Midbrain (tissue), 1 donor: Measurements from ENCODE around the gene TPO.
"Not testable (repeated sequence)": the region's sequence is repeated elsewhere in the genome, so short reads cannot be mapped to it uniquely, and the experiment has no call there.

Experiments
- DNase-seq: peaks from one replicate; lab custom pipeline; 2025; lab: John Stamatoyannopoulos, UW

The TPO gene

GRCh38 chr2:1405967-1406366 lies 7.3 kb upstream of the TPO start:
- no peak for DNase-seq

GRCh38 chr2:1406434-1406833 lies 6.8 kb upstream of the TPO start:
- no peak for DNase-seq

GRCh38 chr2:1407950-1408675 lies 5.2 kb upstream of the TPO start:
- DNase-seq = no peak

DNA sequence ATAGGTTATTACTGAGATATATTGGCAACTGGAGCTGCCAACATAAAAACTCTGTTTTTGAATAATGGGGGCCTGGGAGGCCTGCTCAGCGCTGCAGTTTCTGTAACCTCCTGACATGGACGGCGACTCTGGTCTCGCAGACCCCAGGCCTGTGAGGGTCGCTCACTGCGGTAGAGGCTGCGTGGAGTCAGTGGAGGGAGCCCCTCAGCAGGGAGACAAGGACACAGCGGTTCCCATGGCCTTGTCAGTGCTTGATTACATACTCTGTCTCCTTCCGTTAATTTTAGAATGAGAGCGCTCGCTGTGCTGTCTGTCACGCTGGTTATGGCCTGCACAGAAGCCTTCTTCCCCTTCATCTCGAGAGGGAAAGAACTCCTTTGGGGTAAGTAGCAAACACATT lies 858 bp downstream of the TPO start:
- DNase-seq = no peak

DNA sequence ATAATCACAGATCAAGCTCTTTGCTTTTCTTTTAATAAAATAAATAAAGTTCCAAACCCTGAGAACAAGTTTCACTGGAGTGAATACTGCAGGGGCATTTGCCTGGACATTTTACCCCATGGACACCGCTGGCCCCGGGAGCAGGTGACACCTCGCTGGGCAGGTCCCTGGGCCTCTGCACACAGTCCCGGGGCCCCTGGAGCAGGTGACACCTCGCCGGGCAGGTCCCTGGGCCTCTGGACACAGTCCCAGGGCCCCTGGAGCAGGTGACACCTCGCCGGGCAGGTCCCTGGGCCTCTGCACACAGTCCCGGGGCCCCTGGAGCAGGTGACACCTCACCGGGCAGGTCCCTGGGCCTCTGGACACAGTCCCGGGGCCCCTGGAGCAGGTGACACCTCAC lies 1.6 kb downstream of the TPO start:
- not testable (repeated sequence) for DNase-seq

GRCh38 chr2:1415501-1415900 lies 2.2 kb downstream of the TPO start:
- no peak for DNase-seq

GRCh38 chr2:1418566-1418965 lies 5.3 kb downstream of the TPO start:
- no peak for DNase-seq

DNA sequence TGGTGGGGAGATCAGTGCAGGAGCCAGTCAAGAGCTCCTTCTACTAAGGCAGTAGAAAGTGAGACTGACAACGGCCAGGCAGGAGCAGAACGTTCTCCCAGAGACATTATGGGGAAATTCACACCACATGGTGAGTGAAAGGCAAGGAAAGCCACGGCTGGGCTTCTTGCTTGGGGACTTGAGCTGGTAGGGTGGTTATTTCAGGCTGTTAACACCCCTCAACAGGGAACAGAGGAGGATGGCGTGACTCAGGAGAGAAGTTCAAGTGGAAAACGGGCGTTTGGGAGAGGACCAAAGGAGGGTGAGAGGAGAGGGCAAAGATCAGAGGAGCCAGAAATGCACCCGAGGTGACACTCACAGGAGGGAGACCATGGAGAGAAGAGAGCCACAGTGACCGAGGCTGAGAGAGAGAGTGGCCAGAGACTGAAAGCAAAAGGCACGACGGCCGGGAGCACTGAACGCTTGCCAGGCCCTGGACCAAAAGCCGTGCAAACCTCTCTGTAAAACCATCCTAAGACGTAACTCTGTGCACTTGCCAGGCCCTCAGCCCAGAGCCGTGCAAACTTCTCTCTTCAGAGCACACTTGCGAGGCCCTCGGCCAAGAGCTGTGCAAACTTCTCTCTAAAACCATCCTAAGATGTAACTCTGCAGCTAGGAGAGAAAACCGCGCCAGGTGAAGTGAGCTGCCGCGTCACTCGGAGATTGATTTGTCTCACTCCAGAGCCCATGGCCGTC lies 7.7 kb downstream of the TPO start:
- DNase-seq = no peak

DNA sequence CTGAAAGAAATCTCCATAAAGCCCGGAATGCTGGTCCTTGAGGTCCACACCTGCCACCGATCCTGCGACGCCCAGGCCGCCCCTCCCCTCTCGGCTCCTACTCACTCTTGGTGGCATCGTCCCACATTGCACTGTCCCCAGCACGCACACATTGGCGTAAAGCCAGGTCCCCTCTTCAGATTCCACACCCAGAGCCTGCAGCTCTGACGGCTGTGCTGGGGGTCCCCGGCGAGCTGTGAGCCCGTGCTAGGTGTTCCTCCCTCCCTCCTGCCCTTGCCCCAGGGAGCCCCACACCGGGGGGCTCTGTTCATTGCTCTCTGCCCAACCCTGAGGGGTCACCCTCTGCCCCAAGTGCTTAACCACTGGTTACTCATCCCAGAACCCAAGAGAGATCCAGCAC lies 8.5 kb downstream of the TPO start:
- no peak for DNase-seq

- DNase-seq = no peak
These were observed 8.9 kb downstream of the TPO start for GRCh38 chr2:1422131-1422530.

DNA sequence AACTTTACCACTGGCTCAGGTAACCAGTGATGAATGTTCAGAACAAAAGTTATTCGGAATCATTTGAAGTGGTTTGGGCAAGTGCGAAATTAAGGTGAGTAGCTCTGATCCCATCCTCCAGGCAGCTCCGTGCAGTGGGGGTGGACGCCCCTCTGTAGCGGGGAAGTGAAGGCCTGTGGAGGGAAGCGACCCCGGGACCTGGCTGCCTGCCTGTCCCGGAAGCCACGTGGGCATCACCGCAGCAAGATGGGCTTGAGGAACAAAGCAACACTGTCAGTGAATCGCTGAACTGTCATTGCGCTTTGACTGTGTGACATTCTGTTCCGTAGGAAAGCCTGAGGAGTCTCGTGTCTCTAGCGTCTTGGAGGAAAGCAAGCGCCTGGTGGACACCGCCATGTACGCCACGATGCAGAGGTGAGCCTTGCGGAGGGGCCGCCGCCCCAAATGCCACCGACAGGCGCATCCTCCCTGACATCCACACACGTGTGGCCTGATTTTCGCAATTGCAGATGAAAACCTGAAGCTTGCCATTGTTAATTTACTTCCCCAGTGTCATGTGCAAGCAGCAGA lies 9.5 kb downstream of the TPO start:
- no peak for DNase-seq

DNA sequence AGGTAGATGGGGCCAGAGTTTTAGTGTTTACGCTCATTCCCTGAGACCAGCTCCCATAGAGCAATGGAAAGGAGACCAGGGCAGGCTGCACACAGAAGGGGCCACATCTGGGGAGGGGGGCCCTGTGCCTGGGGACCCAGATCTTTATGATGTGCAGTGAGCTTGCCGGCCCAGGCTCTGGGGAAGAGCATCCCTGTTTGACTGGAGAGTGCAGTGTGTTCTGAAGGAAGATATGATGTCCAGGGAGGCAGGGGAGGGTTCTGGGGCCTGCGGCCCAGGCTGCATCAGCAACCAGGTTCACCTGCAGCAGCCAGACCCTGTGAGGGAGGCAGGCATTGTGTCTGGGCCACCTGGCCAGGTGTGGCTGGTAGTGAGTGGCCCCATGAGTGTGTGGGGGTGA lies 13.8 kb downstream of the TPO start:
- DNase-seq = no peak

DNA sequence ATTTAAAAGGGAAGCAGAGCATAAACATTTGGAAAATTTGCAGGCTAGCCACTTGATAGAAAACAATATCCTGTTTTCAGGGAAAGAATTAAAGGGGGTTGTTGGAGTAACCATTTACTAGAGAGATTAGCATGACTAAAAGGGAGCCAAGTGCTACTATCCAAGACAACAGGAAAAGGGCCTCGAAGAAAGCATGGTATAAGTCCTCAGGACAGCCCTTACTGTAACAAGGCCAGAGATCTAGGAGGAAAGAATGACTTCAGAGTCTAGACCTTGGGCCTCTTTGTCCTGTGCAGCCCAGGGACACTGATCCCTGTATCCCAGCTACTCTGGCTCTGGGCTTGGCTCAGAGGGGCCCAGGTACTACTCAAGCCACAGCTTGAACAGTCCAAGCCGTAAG lies 16.6 kb downstream of the TPO start:
- DNase-seq = no peak

GRCh38 chr2:1430491-1430890 lies 17.2 kb downstream of the TPO start:
- DNase-seq = no peak

- DNase-seq = no peak
These were observed 18.7 kb downstream of the TPO start for GRCh38 chr2:1431886-1432400.

- no peak for DNase-seq
These were observed 19.5 kb downstream of the TPO start for GRCh38 chr2:1432726-1433125.

- no peak for DNase-seq
These were observed 23.1 kb downstream of the TPO start for GRCh38 chr2:1436369-1436768.

GRCh38 chr2:1437101-1437500 lies 23.8 kb downstream of the TPO start:
- no peak for DNase-seq

DNA sequence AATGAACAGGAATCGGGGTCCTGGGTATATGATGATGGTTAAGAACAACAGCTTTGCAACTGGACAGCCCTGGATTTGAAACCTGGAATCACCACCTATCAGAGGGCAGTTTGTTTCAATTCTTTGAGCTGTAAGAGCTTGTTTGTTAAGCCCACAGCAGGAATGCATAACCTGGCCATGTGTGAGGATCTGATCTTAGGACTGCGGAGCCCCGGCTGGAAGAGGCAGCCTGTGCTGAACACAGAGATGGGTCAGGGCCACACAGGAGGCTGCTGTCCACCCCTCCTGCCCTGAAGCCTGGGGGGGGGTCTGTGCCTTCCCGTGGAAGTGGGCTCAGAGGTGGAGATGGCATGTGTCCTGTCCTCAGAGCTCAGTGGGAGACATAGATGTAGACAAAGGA lies 24.3 kb downstream of the TPO start:
- DNase-seq = no peak

- no peak for DNase-seq
These were observed 25.7 kb downstream of the TPO start for GRCh38 chr2:1438972-1439371.

- DNase-seq = no peak
These were observed 27.3 kb downstream of the TPO start for GRCh38 chr2:1440581-1440980.

- no peak for DNase-seq
These were observed 33.0 kb downstream of the TPO start for GRCh38 chr2:1446301-1446700.

GRCh38 chr2:1448009-1448408 lies 34.7 kb downstream of the TPO start:
- no peak for DNase-seq
